ENCODE results near the gene AP2S1. TPM values are rescaled to one million over a fixed set of nuclear protein-coding genes. Genes with fewer than 3 reads are reported as not detected.
"Not testable (repeated sequence)": the region's sequence is repeated elsewhere in the genome, so short reads cannot be mapped to it uniquely, and the experiment has no call there.

Gene AP2S1
- polyA plus RNA-seq, 1 donor from 2014 or later, result 167 TPM

DNA sequence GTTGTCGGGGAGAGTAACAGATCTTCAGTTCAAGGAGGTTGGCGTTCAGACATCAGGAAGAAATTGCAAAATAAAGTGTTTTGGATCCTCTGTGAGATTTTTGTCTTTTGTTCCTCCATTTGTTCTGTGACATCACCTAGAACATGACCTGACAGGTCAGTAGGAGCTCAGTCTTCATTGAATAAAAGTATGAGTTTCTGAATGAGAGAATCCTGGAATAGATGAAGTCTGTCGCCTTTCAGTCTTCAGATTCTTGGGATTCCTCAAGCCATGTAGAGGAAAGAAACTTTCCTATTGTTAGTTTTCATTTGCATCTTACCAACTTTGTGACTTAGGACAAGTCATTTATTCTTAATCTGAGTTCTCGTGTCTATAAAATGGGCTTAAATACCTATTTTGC is 24.6 kb upstream of the AP2S1 start:
- Histone ChIP-seq H3K4me3 (ENCODE audit: low read length) (no peak overlapping the region), H3K79me2 (replicated peaks; ENCODE audit: insufficient read depth, low read length) (peaks cover 60% of the 10 kb centered on the region), H3F3A (ENCODE audit: insufficient read depth, low read length, poor library complexity, severe bottlenecking) (no peaks in the 10 kb centered on the region), H3K9me3 (ENCODE audit: low read length) (no peaks in the 10 kb centered on the region), H3K27ac (ENCODE audit: low read length) (no peak overlapping the region), H3K4me2 (ENCODE audit: low read length) (no peak overlapping the region), H3K9ac (ENCODE audit: low read length) (no peak overlapping the region), H3K27me3 (ENCODE audit: insufficient read depth, low read depth, low read length) (no peaks in the 10 kb centered on the region), H2AFZ (ENCODE audit: low read depth, low read length) (no peak overlapping the region), H4K20me1 (ENCODE audit: insufficient read depth) (no peaks in the 10 kb centered on the region), H3K9me2 (ENCODE audit: insufficient read depth, low read length) (no peaks in the 10 kb centered on the region), H3K36me3 (ENCODE audit: insufficient read depth, low read length) (no peaks in the 10 kb centered on the region)
- TF ChIP-seq TAF1 (IDR thresholded peaks at IDR 0.05; ENCODE audit: low read depth) (no peak), SMC3 (conservative IDR thresholded peaks at IDR 0.05; ENCODE audit: poor library complexity) (no peak), POLR2AphosphoS5 (IDR thresholded peaks at IDR 0.05) (no peak), EZH2 (IDR thresholded peaks at IDR 0.05; ENCODE audit: borderline replicate concordance, insufficient read depth, low read length, poor library complexity, severe bottlenecking) (no peak), EP300 (conservative IDR thresholded peaks at IDR 0.05; ENCODE audit: poor library complexity, severe bottlenecking) (no peak), RAD21 (conservative IDR thresholded peaks at IDR 0.05) (no peak), MXI1 (conservative IDR thresholded peaks at IDR 0.05; ENCODE audit: poor library complexity, severe bottlenecking) (no peak)
- TF ChIP-seq, protein P1, sequence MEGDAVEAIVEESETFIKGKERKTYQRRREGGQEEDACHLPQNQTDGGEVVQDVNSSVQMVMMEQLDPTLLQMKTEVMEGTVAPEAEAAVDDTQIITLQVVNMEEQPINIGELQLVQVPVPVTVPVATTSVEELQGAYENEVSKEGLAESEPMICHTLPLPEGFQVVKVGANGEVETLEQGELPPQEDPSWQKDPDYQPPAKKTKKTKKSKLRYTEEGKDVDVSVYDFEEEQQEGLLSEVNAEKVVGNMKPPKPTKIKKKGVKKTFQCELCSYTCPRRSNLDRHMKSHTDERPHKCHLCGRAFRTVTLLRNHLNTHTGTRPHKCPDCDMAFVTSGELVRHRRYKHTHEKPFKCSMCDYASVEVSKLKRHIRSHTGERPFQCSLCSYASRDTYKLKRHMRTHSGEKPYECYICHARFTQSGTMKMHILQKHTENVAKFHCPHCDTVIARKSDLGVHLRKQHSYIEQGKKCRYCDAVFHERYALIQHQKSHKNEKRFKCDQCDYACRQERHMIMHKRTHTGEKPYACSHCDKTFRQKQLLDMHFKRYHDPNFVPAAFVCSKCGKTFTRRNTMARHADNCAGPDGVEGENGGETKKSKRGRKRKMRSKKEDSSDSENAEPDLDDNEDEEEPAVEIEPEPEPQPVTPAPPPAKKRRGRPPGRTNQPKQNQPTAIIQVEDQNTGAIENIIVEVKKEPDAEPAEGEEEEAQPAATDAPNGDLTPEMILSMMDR (IDR thresholded peaks at IDR 0.05; ENCODE audit: poor library complexity, severe bottlenecking), result no peak
- TF ChIP-seq, protein P2, sequence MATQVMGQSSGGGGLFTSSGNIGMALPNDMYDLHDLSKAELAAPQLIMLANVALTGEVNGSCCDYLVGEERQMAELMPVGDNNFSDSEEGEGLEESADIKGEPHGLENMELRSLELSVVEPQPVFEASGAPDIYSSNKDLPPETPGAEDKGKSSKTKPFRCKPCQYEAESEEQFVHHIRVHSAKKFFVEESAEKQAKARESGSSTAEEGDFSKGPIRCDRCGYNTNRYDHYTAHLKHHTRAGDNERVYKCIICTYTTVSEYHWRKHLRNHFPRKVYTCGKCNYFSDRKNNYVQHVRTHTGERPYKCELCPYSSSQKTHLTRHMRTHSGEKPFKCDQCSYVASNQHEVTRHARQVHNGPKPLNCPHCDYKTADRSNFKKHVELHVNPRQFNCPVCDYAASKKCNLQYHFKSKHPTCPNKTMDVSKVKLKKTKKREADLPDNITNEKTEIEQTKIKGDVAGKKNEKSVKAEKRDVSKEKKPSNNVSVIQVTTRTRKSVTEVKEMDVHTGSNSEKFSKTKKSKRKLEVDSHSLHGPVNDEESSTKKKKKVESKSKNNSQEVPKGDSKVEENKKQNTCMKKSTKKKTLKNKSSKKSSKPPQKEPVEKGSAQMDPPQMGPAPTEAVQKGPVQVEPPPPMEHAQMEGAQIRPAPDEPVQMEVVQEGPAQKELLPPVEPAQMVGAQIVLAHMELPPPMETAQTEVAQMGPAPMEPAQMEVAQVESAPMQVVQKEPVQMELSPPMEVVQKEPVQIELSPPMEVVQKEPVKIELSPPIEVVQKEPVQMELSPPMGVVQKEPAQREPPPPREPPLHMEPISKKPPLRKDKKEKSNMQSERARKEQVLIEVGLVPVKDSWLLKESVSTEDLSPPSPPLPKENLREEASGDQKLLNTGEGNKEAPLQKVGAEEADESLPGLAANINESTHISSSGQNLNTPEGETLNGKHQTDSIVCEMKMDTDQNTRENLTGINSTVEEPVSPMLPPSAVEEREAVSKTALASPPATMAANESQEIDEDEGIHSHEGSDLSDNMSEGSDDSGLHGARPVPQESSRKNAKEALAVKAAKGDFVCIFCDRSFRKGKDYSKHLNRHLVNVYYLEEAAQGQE (IDR thresholded peaks at IDR 0.05; ENCODE audit: borderline replicate concordance), result no peak

DNA sequence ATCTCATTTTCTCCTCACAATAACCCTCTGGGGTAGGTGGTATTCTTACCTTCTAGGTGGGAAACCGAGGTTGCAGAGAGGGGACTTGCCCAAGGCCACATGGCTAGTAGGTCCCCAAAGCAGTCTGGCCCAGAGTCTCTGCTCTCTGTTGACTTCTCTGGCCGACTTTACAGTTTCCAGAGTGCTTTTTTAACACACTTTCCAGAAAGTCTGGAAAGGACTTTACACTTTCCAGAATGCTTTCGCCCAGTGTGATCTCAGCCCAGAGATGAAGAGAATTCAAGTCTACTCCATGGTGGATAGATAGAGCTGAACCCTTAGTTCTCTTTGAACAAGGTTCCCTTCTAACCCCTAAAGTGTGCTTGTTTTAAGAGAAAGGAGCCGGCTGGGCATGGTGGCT is 22.3 kb upstream of the AP2S1 start:
- Histone ChIP-seq H3K9me2 (ENCODE audit: insufficient read depth, low read length) (no peaks in the 10 kb centered on the region), H2AFZ (ENCODE audit: low read depth, low read length) (no peak overlapping the region), H4K20me1 (ENCODE audit: insufficient read depth) (peaks cover 4% of the 10 kb centered on the region), H3K9me3 (ENCODE audit: low read length) (no peaks in the 10 kb centered on the region), H3K36me3 (ENCODE audit: insufficient read depth, low read length) (no peaks in the 10 kb centered on the region), H3F3A (ENCODE audit: insufficient read depth, low read length, poor library complexity, severe bottlenecking) (no peaks in the 10 kb centered on the region), H3K27ac (ENCODE audit: low read length) (no peak overlapping the region), H3K4me2 (ENCODE audit: low read length) (no peak overlapping the region), H3K4me3 (ENCODE audit: low read length) (no peak overlapping the region), H3K79me2 (replicated peaks; ENCODE audit: insufficient read depth, low read length) (peaks cover 70% of the 10 kb centered on the region), H3K27me3 (ENCODE audit: insufficient read depth, low read depth, low read length) (no peaks in the 10 kb centered on the region), H3K9ac (ENCODE audit: low read length) (no peak overlapping the region)
- TF ChIP-seq, protein P1 (IDR thresholded peaks at IDR 0.05; ENCODE audit: poor library complexity, severe bottlenecking), result no peak
- no peak for TF ChIP-seq SMC3 (conservative IDR thresholded peaks at IDR 0.05; ENCODE audit: poor library complexity)
- TF ChIP-seq EZH2 (IDR thresholded peaks at IDR 0.05; ENCODE audit: borderline replicate concordance, insufficient read depth, low read length, poor library complexity, severe bottlenecking), result no peak
- TF ChIP-seq POLR2AphosphoS5 (IDR thresholded peaks at IDR 0.05), result no peak

DNA sequence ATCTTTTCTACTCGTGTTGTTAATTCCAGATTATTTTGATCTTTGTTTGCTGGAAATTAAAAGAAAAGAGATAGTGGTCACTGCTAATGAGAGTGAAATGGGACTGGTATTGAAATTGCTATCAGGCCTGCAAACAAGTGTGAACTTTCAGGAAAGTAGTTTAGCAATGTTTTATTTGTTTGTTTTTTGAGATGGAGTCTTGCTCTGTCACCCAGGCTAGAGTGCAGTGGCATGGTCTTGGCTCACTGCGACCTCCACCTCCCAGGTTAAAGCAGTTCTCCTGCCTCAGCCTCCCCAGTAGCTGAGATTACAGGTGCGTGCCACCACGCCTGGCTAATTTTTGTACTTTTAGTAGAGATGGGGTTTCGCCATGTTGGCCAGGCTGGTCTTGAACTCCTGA is 20.5 kb upstream of the AP2S1 start:
- Histone ChIP-seq H4K20me1 (ENCODE audit: insufficient read depth) (peaks cover 20% of the 10 kb centered on the region), H3K79me2 (replicated peaks; ENCODE audit: insufficient read depth, low read length) (peaks cover 84% of the 10 kb centered on the region)
- not testable (repeated sequence) for H3K4me2 ChIP-seq (ENCODE audit: low read length); H3K4me3 ChIP-seq (ENCODE audit: low read length); H3K36me3 ChIP-seq (ENCODE audit: insufficient read depth, low read length); H3K27ac ChIP-seq (ENCODE audit: low read length); H2AFZ ChIP-seq (ENCODE audit: low read depth, low read length); H3K9me2 ChIP-seq (ENCODE audit: insufficient read depth, low read length); H3K9me3 ChIP-seq (ENCODE audit: low read length); H3F3A ChIP-seq (ENCODE audit: insufficient read depth, low read length, poor library complexity, severe bottlenecking); H3K9ac ChIP-seq (ENCODE audit: low read length); H3K27me3 ChIP-seq (ENCODE audit: insufficient read depth, low read depth, low read length)
